Measurements from ENCODE around the gene ZFHX3.

DNA sequence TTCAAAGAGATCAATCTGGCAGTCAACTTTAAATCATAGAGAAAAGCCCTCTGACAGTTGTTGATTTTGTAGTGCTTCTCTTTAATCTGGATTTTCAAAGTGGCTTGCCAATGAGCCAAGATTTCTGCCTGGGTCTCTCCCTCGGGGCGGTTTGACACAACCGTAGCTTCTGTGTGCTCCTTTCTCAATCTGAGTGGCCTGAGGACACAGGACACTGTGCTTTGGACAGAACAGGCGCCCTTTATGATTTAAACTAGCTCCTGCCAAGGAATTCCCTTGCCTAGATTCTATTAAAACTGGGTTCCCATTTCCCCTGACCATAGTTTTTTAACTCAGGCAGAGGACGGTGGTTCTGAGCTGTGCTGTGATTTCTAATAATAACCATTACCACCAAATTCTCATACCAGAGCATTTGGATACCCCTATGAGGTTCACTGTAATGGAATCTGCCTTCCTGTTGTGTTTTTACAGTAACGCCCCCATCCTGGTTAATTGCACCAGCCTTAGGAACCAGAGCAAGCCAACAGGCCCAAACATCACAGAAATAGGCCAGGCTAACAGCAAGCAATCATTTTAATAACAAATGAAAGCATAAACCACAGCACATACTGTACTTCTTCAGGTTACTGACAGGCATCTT is 4.0 kb downstream of the ZFHX3 start:
- no peak for TF ChIP-seq CTCF (optimal IDR thresholded peaks at IDR 0.05 in 1 of 3, IDR thresholded peaks at IDR 0.05 in 1 of 3, conservative IDR thresholded peaks at IDR 0.05 in 1 of 3; ENCODE audit: extremely low read depth in 1 of 3, insufficient read depth in 2 of 3, low read length in 3 of 3)
- no peak for TF ChIP-seq EZH2 (IDR thresholded peaks at IDR 0.05; ENCODE audit: low read length)
